Neural cell (in vitro differentiated cells): ENCODE results near the gene RADIL.

Source experiments
- CTCF ChIP-seq: fragments of 450-650 bp; IDR thresholded peaks from 2 replicates; pipeline ENCODE4 v1.5.1; 2014; ENCODE audit warnings: antibody characterized with exemption, mild to moderate bottlenecking, moderate library complexity; ENCODE audit not compliant: poor library complexity, severe bottlenecking
- EP300 ChIP-seq: fragments of 450-650 bp; conservative IDR thresholded peaks from 2 replicates; pipeline ENCODE4 v1.6.1; 2014; ENCODE audit warnings: antibody characterized with exemption, mild to moderate bottlenecking, moderate library complexity; ENCODE audit not compliant: poor library complexity, severe bottlenecking

GRCh38 chr7:4838626-4839334 is 44.7 kb downstream of the RADIL start:
- TF ChIP-seq EP300 (no peak), CTCF (no peak)
